IPS DF 4.7 (cell line): ENCODE measurements around the gene PWWP2B.

Experiments
- DNase-seq: peaks from one replicate; pipeline ENCODE4 v3.0.0-alpha.2; 2013; ENCODE audit warnings: low spot score; ENCODE audit errors: extremely low read depth

PWWP2B gene

DNA sequence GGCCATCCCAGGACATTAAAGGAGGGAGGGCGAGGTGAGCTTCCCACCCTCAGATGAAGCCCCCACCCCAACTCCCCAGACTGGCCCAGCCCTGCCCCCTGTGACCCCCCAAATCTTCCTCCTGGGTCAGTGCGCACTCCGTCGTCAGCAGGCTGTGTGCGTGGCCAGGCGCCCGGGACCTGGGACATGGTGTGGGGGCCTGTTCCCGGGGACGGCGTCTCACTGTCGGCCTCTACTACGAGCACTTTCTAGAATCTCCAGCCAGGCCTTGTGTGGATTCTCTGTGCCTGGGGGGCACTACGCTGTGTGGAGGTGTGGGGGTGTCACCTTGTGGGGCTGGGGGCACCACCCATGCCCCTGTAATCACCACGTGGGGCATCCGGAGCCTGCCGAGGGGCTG, 9.8 kb downstream of the PWWP2B start:
- no peak for DNase-seq

DNA sequence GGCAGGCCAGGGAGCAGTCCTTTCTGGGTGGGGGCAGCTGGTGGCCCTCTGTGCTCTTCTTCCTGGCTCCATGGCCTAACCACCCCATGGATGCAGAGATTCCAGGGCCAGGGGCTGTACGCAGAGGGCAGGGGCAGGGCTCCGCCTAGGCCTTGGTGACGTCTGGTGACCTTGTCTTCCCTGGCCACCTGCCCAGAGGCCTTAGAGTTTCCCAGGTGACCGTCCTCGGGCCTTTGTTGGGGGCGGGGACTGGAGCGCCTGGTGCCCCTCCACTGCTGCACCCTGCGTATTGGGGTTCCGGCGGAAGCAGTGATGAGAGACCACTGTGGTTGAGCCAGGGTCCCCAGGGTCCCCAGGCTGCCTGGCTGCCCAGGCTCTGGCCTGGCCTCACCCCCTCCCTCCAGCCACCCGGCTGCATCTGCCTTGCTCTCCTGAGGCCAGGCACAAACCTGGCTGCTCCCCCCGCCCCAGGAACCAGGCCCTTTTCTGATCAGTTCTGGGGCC, 10.3 kb downstream of the PWWP2B start:
- no peak for DNase-seq

DNA sequence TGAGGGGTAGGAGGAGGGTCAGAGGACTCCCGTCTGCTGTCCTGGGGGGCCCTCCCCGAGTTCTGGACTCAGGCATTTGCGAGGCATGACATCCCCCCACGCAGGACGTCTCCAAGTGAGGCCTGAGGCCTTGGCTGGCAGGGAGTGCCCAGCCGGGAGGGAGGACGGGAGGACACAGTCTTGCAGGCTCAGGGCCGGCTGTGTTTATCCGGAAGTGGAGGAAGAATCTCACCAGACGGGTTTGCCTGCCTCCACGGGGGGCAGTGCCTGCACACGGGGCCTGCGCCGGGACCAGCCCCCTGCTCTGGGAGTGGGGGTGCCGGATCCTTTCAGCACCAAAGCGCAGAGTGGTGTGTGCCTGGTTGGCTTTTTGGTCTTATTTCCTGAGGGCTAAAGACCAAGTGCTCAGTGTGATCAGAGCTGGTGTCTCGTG, 10.9 kb downstream of the PWWP2B start:
- peak; percentile 62 for DNase-seq

DNA sequence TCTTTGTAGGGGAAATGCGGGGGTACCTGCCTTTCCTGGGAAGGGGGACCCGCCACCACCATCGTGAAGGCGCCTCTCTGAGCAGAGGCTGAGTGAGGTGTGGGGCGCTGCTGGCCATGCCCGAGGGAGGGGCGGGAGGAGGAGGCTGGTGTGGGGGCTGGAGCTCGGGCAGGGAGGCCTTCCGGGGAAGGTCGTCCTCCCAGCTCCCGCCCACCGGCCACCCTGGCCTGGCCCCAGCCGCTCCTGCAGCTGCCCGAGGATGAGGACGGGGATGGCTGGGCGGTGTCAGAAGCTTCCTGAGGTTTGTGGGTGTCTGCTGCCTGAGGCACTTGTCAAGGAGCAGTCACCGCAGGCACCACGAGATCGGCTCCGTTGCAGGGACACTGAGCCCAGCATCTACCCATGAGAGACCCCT, 11.4 kb downstream of the PWWP2B start:
- DNase-seq: no peak

DNA sequence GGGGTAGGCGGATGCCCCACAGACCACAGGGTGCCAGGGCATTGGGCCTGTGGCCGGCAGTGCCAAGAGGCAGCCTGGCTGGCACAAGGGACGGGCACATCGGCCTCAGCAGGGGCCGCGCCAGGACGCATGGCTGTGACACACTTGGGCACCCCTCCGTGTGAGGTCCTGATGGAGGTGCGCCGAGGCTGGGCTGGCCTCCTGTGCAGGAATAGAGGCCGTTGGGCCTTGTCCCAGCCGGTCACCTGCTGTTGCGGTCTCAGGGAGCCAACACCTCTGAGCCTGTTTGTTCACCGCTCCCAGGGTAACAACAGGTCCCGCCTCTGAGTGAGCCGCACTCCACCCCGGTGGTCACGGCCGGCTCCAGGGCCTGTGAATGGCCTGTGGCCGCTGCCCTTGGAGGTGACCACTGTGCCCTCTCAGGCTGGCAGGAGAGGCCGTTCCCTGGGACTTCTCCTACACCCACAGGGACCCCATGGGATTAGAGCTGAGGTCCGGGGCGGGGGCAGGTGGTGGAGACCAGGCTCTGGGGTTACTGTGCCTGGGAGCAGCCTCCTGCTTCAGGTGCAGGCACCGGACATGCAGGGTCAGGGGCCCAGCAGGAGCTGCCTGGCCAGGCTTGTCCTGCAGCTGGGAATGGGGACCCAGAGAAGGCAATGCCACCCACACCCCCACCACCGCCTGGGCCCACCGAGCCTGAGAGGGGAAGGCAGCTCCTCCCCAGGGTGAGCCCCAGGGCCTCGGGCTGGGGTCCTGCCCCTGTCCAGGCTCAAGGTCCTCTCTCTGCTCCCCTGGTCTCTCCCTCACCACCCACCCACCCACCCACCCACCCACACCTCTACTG, 12.0 kb downstream of the PWWP2B start:
- DNase-seq: no peak

DNA sequence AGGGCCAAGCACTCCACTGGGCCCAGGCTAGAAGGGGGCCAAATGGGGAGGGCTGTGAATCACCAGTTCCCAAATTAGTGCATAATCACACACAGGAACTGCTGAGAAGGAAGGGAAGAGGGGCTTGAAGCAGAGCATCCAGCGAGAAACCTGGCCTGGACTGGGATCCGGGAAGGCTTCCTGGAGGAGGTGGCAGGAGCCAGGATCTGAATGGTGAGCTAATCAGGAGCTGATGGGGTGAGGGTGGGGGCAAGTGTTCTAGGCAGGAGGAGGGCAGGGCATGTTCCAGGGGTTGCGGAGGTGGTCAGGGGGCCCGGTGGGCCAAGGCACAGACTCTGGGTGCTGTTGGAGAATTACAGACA, 12.6 kb downstream of the PWWP2B start:
- DNase-seq: no peak

DNA sequence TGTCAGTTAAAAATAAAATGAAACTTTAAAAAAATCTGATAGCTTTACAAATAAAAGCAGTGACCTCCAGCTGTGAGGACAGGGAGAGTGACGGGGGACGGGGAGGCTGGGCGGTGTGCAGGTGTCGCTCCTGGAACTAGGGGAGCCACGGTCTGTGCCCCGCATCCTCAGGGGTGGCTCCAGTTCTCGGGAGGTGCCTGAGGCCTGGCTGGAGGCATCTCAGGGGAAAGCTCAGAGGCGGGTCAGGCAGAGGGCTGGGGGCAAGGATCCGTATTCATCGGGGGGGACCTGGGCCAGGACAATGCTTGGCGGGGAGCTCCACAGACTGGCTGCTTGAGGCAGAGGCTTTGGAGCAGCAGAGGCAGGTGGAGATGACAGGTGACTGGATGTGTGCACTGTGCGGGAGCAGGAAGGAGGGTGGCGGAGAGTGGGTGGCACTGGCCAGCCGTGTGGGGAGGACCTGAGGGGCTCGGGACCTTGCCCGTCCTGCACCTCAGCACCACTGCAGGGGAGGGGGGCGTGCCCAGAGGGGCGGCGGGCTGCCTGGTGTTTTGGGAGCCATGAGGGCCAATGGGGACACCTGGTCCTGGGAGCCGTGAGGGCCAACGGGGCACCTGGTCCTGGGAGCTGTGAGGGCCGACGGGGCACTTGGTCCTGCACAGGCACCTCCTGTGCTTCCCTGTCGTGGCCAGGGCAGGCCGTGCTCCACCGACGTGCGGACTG, 13.2 kb downstream of the PWWP2B start:
- DNase-seq: no peak

DNA sequence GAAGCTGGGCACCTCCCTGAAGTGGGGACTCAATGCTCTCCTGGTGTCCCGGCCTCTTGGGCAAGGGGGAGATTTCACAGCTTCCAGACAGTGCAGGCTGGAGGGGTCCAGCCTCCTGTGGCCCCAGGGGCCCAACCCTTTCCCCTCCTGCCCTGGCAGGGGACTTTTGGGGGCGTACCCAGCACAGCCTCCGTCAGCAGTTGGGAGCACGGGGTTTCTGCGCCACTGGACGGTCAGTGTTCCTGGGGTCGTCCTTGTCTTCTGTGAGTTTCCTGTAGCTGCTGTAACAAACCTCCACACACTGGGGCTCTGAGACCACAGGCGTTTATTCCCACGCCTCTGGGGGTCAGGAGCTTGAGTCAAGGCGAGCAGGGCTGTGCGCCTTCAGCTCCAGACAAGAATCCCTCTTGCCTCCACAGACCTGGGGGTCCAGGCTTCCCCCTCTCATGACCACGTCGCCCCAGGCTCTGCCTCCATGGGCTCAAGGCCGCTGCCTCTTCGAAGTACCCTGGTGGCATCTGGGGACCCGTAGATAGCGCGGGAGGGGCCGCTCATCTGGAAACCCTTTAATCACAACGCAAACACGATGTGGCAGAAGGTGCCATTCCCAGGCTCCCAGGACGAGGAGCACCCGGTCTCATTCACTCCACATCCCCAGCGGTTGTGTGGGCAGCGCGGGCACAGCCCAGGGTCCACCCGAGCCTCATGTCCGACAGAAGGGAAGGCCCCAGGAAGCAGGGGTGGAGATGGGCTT, 14.0 kb downstream of the PWWP2B start:
- no peak for DNase-seq

DNA sequence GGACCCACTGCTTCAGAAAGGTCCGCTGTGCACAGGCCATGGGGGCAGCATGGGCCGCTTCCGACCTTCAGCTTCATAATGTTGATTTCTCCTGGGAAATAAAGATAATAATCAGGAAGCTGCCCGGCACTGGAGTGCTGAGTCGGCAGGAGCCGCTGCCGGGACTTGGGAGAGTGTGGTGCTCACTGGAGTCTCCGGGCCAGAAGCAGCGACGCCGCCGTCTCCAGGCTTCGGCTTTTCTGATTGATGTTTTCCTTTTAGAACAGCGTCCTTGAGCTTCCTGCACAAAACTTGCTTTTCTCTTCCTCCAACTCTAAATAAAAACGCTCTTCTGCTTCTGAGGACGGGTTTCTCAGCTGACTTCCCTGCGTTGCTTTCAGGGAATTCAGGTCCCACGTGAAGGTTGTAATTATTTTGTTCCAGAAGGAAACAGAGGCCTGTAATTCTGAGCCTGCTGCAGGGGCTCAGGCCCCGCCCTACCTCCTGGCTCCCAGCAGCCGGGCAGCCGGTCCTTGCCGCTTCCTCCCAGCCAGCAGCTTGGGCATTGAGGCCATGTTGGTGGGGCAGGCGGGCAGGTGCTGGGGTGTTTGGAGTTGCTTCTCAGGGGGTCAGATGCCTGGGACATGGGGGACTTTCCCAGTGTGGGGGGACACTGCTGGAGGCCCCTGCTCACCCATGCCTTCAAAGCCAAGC, 14.7 kb downstream of the PWWP2B start:
- DNase-seq: no peak

DNA sequence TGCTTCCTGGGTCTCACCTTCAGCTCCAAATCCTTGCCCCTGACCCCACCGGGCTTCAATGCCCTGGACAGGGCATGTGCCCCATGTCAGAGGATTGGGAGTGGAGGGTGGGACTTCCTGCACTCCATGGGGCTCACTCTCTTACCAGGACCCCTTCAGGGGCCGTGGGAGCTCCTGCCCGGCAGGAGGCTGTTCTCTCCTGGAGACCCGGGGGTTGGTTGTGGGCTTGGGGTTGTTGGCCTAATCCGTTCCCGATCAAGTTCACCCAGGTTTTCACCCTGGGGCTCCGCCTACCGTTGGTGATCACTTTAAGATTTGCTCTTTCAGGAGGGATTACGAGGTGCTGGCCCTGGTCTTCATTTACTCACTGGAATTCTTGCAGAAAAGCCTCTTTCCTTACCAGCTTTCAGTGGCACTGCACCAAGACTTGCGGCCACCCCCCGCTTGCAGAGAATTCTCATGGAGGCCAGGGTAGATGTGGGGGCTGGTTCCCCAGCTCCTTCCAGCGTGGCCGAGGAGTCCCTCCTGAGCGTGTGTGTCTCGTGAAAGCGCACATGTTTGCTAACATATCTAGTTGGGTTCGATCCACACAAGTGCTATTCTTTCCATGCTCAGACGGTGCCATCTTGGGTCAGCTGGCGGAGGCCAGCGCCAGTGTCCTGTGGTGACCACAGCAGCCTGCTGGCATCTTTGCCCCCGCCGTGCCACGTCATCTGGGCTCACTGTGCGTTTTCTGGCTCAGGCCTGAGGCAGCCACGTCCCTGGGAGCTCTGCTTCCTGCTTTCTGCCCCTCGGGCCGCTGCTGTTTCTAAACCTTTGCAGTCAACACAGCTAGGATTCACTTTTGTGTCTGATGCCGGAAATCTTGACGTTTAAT, 15.6 kb downstream of the PWWP2B start:
- DNase-seq: no peak

DNA sequence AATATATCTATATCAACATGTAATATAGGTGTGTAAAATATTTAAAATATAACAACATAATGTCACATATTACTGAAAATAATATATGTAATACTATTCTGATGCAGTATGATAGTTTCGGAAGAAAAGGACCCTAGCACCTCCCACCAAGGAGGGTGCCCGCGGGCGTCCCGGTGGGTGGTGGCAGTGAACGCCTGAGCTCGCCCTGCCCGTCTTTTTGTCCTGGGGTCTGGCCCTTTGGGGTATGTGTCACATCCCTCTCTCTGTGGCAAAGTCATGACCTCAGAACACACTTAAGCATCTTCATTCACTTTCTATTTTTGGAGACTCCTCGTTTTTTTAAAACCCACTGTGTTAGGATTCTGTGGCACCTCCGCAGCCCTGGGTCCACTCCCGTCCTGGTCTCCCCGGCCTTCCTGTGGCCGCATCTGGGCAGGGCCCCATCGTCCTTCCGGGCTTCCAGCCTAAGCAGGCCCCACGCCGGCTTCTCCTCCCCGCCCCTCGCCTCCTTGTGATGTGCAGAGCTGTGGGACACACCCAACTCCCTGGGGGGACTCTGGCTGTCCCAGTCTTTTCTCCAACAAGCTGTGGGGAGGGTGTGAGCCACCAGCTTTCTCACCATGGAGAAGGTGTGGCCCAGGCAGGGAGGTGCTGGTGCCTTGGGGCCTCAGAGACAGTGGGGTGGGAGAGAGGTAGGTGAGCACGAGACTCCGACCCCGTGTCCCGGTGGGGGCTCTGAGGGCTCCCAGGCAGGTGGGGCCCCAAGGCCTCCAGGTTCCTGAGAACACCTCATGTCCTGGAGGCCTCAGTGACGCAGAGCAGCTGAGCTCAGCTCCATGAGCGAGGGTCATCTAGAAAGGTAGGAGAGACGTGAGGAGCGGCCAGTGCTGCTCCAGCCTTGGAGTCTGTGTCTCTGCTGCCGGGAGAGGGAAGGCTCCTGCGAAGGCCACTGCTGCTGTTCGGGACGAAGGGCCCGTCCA, 16.5 kb downstream of the PWWP2B start:
- no peak for DNase-seq

DNA sequence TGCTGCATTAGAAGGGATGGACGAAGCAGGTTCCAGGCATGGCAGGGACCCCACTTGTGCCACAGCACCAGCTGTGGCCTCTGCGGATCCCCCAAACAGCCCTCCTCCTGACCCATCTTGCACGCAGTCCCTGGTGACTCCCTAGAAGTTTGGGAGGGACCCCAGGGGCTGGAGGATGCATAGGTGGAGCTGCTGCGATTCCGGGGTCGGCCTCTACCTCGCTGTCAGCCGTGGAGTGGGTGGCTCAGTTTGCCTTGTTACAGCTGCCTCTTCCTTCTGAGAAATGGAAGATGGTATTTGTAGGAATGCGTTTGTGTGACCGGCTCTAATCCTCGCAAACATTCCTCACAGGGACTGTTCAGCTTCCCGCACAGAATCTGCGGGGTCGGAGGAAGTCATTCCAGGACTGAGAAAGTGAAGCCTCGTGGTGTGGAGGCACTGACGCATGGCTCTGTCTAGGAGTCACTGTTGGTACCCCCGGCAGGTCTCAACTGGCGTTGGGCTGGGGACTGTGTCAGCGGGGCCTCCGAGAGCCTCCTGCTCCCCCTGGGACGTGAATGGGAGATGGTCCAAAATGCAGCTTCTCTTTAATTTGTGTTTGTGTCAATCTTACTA, 17.5 kb downstream of the PWWP2B start:
- no peak for DNase-seq

DNA sequence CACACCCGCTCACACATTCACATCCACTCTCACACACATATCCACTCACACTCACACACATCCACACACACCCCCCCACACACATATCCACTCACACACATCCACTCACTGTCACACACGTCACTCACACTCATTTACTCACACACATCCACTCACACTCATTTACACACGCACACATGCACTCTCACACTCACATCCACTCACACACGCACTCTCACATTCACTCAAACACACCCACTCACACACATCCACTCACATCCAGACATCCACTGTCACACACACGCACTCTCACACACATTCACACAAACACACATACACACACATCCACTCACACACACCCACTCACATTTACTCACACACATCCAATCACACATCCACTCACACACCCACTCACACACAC, 18.3 kb downstream of the PWWP2B start:
- no peak for DNase-seq

DNA sequence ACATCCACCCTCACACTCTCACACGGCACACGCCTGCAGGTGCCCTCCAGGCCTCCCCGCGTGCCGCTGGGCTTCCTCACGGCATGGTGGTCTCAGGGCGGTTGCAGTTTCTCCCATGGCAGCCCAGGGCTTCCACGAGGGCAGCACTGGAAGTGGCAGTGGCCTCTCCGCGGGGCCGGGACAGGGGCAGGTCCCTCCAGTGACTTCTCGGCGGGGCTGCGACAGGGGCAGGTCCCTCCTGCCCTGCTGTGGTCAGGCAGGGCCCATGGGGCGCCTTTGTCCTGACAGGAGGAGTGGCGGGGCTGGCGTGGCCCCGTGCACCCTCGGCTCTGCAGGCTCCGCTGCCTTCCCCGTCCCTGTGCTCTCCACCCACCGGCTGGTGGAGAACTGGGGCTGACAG, 19.0 kb downstream of the PWWP2B start:
- DNase-seq: no peak

DNA sequence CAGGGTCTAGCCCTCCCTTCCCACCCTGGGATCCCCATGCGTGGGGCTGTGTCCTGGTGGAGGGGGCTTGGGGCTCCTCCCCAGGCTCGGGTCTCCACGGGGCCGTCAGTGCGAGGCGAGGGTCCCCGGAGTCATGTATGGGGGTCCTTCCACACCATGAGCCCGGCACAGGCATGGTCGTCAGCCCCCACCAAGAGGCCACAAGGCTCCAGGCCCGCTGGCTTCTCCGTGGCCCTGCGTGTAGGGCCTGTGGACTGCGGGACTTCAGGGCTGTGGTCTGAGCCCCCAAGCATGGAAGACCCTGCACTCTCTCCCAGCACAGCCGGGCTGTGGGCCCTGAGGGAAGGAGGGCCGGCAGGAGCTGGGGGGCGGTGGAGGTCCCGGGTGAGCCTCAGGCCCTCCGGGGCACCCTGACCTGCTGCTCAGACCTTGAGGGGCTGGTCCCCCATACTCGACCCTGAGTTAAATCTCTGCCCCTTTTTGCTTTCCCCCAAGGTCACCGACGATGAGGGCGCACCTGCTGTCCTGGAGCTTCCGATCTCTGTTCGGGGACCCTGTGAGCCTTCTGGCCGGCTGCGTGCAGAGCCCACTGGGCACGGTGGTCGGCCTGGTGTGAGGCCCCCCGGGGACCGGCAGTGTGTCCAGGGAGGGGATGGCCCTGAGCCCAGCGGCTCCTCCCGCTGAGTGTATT, 19.7 kb downstream of the PWWP2B start:
- DNase-seq: no peak

DNA sequence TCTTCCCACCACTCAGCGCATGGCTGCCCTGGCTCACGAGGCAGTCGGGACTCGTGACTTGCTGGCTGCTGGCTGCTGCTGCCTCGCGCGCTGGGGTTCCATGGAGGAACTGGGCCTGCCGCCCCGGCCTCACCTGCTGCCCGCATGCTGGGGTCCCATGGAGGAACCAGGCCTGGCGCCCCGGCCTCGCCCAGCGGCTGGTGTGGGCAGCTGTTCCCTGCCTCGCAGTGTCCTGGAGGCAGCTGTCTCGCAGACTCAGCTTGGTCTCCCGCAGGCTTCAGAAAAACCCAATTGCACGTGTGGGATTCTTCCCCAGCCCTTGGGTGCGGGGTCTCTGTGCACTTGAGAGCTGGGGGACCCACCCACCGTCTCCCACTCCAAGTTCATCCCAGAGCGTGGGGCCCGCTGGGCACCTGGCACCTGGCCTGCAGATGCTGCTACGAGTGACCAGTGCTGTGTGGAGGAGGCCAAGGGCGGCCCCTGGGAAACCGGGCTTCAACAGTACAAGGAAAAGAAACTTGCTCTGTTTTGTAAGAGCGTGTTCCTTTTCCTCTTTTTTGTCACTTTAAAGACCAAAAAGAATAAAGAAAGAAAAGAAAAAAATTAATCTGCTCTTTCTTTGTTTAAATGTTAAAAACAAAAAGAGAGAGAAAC, 20.4 kb downstream of the PWWP2B start:
- no peak for DNase-seq

DNA sequence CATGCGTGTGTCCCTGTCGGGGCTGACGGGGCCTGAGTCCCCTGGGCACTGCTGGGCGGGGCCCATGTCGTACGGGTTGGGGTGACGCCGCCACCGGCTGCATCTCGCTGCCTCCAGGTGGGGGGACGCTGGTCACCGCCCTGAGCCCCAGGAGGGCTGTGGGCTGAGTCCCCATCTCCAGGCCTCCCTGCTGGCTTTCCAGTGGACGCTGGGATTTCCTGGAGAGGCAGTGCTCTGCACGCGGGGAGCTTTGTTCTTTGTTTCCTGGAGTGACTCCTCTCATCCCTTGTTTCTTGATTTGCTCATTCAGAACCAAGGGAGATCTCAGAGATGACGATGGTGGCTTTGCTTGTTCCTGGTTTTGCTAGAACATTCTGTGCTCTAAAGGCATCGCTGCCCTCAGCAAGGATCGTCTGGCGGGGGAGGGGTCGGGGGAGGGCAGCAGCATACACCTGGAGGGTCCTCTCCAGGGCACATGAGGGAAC, 21.0 kb downstream of the PWWP2B start:
- no peak for DNase-seq
